NOMO-1 treated with dmso at 0.1 percent for 144 hours (cell line): ENCODE measurements around the gene ARHGAP32.

Experiments used
- DNase-seq: peaks from one replicate; lab custom pipeline; 2025; ENCODE audit not compliant: unreplicated experiment; lab: John Stamatoyannopoulos, UW

ARHGAP32 gene

DNA sequence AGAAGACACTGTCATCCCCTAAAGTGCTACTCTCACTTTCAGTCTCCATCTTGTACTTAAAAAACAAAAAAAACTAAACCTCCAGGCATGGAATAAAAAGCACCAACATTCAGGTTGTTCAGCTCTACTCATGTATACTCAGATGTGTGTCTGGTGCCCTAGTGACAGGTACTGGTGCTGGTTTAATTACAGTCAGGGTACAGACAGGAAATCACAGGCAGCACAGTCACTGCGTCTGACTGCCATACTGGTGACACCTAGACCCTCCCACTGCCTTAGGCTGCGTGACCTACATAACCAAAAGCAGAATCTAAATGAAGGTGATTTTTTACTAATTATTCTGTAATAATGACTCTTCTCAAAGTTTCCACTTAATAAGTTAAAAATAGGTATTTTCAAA lies at the start of gene ARHGAP32:
Gene ARHGAP32, minus strand, starts transcription at position 176 of the 400 bp plus-strand sequence. Its CDS starts 127 bp downstream, at position 49.
- DNase-seq, result no peak

DNA sequence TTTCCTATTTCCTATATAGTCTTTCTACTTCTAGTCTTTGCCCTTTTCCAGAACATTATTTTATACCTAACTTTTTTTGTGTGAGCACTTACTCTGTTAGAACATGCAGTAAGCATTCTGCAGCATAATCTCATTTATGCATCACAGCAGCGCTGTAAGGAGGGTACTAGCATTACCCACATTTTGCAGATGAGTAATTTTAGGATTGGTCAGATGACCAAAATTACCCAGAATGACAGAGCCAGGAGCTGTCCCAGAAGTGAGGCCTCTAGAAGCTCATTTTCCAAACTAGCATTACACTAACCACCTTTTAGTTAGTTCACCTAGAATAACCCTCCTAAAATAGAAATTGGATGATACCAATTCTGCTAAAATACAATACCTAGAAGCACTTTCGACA lies 47.1 kb upstream of the ARHGAP32 start:
- DNase-seq, result no peak

DNA sequence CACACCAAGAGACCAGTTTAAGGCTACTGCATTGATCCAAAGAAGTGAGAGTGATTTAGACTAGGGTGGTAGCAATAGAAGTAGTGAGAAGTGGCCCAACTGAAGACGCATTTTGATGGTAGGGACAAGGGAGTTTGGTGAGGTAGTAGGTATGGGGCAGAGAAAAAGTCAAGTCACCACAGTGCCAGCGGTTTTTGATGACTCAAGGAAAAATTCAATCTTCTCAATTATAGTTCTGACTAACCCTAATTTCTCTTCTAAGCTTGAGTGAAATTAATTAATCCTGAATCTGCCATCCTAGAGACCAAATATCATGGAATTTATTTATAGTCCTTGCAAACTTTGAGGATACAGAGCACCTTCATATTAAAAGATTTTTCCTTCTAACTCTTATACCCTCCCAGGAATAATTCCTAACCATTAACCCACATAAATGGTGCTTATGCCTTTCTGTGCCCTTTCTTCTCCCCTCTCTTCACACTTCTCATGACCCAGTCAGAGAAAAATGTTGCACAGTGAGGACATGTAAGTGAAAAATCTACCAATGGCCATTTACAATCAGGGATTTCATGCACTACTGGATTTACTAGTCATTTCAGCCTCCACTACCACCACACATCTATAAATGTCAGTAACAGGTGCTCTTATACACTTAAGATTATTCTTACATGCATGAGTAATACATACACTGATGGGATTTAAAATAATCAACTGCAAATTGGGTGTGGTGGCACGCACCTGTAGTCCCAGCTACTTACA lies 45.9 kb upstream of the ARHGAP32 start:
- DNase-seq, result no peak

DNA sequence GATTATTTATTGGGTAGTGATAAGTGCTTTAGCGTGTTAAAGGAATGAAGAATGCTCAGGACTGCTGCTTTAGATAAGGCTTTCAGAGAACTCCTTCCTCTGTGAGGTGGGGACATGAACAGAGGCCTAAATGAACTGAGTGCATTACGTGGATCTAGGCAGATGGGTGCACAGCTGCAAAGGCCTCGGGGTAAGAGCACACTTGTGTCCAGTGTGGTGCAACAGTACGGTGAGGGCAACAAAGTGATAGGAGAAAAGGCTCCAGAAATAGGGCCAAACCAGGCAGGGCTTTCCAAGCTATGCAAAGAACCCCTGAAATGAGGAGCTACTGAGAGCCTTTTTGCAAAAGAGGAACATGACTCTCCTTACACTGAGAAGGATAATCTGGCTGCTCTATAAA lies 45.3 kb upstream of the ARHGAP32 start:
- no peak for DNase-seq

DNA sequence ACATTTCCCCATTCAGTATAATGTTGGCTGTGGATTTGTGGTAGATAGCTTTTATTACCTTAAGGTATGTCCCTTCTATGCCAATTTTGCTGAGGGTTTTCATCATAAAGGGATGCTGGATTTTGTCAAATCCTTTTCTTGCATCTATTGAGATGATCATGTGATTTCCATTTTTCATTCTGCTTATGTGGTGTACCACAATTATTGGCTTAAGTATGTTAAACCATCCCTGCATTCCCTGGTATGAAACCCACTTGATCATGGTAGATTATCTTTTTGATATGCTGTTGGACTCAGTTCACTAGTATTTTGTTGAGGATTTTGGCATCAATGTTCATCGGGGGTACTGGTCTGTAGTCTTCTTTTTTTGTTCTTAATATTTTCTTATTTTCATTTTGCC lies 44.7 kb upstream of the ARHGAP32 start:
- no peak for DNase-seq

DNA sequence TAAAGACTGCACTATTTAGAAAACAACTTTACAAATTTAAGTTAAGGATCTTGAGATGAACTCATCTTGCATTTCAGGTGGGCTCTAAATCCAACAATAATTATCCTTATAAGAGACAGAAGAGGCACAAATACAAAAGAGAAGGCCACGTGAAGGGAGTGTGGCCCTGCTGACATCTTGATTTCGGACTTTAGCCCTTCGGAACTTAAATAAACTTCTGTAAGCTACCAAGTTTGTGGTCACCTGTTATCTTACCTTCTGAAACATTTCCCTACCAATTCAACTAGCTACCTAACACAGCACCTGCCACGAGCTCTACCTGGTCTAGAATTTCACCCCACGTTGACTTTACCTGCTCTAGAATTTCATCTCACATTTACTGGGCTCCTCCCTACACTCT lies 42.9 kb upstream of the ARHGAP32 start:
- no peak for DNase-seq

DNA sequence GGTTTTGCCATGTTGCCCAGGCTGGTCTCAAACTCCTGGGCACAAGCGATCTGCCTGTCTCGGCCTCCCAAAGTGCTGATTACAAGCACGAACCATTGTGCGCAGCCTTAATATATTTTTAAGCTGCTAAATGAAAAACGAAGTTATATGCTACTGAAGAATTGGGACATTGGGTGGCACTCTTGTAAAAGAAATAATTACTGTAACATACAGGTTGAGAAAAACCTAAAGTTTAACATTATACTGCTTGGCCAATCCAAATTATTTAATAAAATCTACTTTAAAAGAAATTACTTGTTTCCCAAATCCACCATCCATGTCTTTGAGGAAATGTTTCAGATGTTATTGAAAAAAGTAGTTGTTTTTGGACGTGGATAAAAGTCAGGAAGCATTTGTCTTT lies 37.9 kb upstream of the ARHGAP32 start:
- DNase-seq, result no peak

DNA sequence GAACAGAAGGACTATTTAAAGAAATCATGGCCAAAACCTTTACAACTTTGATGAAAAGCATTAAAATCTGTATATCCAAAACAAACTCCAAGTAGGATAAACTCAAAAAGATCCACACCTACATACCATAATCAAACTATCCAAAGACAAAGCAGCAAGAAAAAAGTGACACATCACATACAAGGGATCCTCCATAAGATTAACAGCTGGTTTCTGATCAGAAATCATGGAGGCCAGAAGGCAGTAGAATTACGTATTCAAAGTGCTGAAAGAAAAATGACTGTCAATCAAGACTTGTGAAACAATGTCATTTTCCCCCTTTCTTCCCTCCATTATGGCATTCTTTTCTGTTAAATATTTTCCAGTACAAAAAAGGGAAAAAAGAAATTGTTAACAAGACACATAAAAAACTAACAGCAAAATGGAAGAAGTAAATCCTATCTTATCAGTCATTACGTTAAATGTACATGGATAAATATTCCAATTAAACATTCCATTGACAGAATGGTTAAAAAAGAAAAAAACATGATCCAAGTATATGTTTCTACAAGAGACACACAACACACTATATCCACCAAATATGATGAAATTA lies 34.2 kb upstream of the ARHGAP32 start:
- no peak for DNase-seq

DNA sequence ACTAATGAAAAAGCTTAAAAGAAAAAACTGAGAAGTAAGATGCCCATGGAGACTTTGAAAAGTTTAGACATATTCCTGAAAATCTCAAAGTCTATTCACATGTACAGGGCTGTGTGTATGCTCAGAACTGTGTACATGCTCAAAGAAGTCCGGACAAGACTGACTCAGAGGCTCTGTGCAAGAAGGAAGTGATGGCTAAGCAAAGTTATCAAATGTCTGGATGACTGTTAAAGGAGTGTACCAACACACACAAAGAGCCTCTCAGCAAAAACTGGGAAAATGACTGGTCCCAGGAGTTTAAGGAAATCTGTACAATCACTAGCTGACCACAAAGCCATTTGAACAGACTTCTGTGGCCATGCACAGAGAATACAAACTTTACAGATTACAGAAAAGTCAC lies 33.1 kb upstream of the ARHGAP32 start:
- no peak for DNase-seq

DNA sequence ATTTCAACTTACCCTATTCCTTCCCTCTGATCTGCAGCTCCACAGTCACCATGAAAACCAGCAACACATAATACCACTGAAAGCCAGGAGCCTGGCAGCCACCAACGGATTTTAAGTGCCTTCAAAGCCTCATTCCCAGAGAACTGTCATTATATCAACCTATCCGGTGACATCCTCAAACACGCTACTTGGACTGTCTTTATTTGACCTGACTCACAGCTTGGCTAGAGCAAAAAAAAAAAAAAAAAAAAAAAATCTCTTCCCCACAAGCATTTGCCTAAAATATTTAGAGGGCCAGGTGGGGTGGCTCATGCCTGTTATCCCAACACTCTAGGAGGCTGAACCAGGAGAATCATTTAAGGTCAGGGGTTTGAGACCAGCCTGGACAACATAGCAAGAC lies 32.4 kb upstream of the ARHGAP32 start:
- DNase-seq, result no peak

DNA sequence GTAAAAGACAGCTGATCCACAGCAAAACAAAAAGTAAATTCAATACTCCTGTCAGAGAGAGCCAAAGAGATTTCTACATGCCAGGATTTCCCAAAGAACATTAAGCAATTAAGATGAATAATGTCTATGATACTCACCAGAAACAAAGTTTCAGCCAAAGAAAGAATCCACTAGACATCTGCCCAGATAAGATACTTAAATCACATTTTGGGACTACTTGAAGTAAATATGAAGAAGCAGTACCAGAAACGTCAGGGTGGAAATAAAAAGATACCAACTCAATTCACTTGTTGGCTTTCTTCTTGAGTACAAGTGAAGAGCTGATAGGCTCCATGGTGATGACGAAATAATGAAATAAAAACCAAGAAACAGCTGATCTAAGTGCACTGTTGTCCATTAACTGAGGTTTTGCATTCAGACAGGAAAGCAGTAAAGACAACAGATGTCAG lies 31.6 kb upstream of the ARHGAP32 start:
- DNase-seq, result no peak

DNA sequence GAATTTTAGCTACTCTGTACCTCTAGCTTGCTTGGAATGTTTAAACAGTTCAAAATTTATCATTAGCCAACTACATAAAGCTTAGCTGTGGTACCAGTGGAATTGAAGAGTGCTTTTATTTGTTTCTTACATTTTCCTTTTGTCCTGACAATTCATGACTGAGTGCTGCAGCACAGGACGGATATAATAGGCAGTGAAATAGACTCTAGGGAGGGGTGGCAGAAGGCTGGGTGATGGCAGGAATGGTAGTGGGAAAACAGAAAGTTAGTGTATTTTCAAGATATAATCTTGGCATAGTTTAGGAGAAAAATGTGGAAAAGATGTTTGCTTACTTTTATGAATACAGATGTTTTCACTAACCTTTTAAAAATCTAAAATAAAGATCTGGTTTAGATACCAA lies 31.1 kb upstream of the ARHGAP32 start:
- no peak for DNase-seq

DNA sequence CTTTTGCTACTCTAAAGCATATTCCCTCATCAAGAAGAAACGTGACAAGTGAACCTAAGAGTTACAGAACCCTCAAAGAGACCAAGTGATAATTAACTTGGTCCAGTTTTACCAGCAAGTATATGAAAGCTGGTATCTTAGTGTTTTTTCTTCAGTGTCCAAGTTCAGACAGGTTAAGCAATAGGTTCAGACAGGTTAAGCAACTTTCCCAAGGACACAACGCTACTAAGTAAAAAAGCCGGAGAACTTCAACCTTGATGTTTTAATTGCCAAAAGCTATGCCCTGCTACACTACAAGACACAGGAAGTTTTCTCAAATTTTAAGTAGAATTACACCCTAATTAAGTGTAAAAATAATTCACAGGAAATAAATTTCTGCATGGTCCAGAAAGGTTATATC lies 30.0 kb upstream of the ARHGAP32 start:
- no peak for DNase-seq

DNA sequence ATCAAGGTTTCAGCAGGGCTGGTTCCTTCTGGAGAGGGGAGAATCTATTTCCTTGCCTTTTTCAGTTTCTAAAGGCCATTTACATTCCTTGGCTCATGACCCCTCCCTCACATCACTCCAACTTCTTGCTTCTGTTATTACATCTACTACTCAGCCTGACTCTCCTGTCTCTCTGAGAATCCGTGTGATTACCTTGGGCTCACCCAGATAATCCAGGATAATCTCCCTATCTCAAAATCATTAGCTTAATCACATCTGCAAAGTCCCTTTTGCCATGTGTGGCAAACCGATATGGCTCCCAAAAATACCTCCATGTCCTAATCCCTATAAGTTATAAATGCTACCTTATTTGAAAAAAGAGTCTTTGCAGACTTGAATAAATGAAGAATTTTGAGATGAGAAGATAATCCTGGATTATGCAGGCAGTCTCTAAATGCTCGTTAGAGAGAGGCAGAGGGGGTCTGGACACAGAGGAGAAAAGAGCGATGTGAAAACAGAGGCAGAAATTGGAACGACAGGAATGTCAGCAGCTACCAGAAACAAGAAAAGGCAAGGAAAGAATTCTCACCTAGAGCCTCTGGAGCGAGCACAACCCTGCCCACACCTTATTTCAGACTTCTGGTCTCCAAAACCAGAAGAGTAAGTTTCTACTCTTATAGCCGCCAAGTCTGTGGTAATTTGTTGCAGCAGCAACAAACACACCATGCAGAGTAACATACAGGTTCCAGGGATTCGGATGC lies 23.6 kb upstream of the ARHGAP32 start:
- no peak for DNase-seq

DNA sequence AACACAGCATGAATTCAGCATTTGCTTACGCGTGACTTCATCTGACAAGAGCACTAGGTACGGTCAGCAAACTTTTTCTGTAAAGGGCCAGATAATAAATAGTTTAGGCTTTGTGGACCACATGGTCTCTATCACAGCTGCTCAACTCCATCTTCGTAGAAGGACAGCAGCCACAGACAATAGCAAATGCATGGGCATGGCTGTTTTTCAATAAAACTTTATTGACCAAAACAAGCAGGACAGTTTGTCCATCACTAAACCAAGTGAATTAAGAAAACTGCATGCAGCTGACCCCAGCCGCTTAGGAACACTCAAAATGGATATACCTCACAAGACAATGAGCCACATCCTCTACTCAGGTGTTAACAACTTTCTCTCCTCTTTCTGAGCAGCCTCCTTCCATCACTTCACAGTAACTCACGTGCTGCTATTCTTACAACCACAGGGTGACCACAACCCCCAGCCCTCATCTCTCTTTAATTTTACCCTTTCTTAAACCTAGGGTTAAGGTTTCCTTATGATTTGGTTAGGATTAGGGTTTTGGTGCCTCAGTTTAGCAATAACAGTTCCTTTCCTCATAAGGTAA lies 22.7 kb upstream of the ARHGAP32 start:
- no peak for DNase-seq

DNA sequence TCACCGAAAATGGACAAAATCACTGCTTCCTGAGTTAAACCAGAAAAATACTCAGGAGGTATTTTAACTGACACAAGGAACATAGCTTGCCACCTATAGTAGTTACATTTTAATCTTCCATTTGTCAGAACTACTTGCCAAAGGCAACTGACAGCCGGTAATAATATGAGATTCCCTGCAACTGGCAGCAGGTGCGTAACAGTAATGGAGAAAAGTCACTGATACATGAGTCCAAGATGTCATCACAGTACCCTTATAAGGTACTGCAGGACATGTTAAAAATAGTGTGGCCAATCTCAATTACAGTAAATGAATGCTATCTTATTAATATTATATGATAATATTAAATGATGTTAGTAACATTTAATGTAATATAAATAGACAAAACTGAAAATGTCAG lies 21.1 kb upstream of the ARHGAP32 start:
- no peak for DNase-seq

DNA sequence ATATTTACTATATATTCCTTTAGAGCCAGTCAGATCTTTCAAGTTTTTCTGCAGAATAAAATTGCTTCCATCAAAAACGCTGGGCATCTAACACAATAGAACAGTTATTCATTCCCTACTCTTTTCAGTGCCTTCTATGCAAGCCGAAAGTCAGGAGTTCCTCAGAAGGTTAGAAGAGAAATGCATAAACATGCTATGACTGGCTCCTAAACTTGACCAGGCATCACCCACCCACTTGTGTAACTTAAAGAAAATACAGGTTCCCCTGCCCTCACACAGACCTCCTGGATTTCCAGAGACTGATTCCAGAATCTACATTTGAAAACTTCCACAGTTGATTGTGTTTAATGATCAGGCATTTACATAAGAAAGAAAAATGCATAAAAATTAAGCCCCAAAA lies 19.3 kb upstream of the ARHGAP32 start:
- no peak for DNase-seq

DNA sequence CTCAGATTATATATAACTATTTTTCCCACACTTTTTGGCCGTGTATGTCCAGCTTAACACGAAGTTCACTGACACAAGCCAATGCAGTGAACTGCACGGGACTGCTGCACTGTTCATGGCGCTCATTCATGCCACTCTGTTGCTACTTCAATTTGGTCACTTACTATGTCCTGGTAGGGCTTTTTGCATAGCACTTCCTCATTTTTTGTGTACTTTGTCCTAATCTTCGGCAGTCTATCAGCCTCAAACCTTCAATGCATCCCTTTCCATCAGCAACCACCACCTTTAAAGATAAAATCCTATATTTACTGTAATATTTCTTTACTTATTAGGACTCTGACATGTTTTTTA lies 18.7 kb upstream of the ARHGAP32 start:
- peak; percentile 21 for DNase-seq

DNA sequence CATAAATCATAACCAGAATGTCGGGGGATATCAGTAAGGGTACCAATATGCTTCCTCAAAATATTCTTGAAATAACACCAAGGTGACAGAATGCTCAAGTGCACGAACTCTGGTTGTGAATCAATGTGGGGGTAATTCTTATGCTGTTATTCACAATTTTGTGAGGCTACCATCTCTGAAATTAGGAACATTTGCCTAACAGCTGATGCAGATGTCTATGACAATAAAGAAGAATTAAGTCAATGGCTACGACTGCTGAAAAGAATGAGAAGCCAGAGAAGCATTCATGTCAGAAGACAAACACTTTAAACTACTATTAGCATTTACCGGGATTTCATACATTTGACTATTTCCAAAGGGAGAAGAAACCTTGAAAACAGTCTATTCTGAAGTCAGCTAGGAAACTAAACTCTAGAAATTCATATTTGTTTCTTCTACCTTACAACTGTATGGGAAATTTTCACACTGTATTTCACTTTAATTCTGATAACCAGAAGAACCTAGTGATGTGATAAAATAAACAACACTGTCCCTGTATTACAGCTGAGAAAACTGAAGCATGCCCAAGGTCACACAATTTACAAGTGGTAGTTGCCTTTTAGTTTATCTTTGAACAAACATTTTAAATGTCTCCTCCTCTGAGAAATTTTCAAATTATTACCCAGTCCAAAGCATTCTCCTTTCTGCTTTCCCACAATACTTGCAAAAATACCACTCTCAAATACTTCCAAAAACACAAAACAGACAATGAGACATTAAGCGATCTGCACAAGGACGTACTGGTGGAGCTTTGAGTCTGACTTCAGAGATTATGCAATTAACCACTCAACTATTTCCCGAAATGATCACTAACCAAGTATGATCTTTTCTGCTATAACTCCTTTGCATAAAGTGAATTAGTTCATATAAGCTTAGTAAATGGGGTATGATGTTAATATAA lies 18.0 kb upstream of the ARHGAP32 start:
- DNase-seq, result no peak

DNA sequence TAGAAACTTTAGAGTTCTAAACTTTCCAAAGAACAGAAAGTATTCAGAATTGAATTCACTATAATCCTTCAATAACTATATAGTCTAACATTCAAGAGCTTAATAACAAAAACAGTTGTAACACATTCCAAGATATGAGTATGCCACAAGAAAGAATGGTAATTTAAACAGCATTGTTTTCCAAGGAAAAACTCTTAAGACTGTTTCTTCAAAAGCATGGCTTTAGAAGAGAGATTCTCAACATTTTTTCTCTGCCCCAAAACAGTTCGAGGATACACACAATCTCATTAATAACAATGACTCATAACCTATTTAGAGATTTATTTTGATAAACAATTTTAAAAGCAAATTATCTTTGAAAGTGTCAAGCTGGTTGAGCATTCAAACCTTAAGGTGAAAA lies 16.7 kb upstream of the ARHGAP32 start:
- no peak for DNase-seq
